AML-193 (cell line): Measurements from ENCODE around the gene TSBP1.

Experiments used
- DNase-seq, 2 experiments: peaks; one replicate each; lab custom pipeline; 2025; lab: John Stamatoyannopoulos, UW

TSBP1 gene, protein sequence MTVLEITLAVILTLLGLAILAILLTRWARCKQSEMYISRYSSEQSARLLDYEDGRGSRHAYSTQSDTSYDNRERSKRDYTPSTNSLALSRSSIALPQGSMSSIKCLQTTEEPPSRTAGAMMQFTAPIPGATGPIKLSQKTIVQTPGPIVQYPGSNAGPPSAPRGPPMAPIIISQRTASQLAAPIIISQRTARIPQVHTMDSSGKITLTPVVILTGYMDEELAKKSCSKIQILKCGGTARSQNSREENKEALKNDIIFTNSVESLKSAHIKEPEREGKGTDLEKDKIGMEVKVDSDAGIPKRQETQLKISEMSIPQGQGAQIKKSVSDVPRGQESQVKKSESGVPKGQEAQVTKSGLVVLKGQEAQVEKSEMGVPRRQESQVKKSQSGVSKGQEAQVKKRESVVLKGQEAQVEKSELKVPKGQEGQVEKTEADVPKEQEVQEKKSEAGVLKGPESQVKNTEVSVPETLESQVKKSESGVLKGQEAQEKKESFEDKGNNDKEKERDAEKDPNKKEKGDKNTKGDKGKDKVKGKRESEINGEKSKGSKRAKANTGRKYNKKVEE

DNA sequence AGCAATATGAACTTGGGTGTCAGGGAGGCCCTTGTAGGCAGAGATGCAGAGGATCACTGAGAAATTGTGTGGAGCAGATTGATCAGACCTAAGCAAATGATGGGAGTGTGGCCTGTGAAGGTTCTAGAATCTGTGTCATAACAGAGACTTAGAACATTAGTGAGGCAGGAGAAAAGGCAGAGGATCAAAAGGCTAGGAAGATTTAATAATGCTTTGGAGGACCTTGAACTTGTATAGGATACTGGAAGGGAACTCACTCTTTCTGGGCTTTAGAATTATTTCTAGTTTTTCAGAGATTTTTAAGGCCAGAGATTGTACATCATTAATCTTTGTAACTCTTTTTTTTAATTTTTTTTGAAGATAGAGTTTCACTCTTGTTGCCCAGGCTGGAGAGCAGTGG, at the start of gene TSBP1:
TSBP1 (minus strand) TSS at position 101 of the 400 bp plus-strand sequence. CDS start 197 bp downstream, outside the sequence.
- DNase-seq = no peak

- no peak for DNase-seq
Observed at GRCh38 chr6:32416036-32416435, 44.3 kb upstream of the TSBP1 start.

DNA sequence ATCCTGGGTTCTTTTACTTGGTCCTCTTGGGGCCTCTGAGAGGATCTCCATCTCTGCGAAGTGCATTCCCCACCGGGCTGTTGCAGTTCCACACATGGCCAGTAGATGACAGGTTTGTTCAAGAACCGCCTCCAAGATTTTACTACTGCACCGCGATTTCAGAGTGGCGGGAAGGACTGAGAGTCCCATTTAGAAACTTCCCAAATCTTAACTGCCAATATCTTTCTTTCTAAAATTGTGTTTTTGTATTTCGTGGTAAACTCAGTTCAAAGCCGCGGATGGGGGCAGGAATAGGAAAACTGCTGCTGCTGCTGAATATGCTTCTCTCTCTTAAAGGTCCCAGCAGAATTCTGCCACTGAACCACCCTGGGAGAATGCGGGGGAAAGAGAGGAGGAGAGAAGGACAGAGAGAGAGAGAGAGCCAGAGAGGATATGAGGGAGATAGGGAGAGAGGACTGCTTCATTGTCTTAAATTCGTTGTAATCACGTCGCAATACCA, 43.9 kb upstream of the TSBP1 start:
- DNase-seq = peak; percentile 68 to 79

GRCh38 chr6:32413427-32414047, 41.8 kb upstream of the TSBP1 start:
- peak; percentile 51 to 68 for DNase-seq

- DNase-seq = no peak
Observed at GRCh38 chr6:32411566-32412327, 40.0 kb upstream of the TSBP1 start.

- no peak for DNase-seq
Observed at GRCh38 chr6:32410906-32411305, 39.2 kb upstream of the TSBP1 start.

- no peak for DNase-seq
Observed at GRCh38 chr6:32406857-32407256, 35.2 kb upstream of the TSBP1 start, which contains the start of gene BTNL2. BTNL2 (minus strand) TSS chr6:32407181; CDS start chr6:32407123, 58 bp downstream.

DNA sequence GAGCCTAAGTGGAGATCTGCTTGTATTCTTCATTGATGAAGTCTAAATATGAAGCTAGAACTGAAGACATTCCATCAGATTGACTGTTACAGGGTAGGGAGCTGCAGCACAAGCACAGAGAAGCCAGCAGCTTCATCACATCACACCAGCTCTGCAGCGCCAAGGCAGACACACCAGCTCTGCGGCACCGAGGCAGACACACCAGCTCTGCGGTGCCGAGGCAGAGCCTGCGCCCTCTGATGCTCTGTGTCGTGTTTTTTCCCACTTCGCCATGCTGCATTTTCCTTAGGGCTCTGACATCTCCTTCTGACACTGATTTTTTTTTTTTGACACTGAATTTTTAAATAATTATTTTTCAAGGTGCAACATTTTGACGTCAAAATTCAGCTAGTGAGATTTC, 34.5 kb upstream of the TSBP1 start:
- no peak for DNase-seq

DNA sequence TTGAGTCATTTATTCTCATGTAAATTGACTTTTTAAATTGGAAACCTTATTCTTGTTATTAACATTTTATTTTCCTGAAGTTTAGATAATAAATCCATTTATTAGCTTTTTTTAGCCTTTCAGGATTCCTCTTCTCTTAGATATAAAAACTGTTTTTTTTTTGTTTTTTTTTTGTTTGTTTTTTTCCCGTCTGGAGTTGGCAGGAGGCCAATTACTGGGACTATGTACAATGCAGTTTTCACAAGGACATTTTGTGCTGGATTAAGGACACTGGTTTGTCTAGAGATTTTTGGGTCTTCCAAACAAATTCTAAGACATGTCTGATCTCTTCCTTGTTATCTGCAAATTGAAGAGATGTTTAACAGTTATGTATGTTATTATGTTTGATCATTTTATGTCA, 34.0 kb upstream of the TSBP1 start:
- DNase-seq = no peak

- DNase-seq = no peak
Observed at GRCh38 chr6:32402812-32403211, 31.1 kb upstream of the TSBP1 start.

- DNase-seq = no peak
Observed at GRCh38 chr6:32401284-32401963, 29.7 kb upstream of the TSBP1 start.

DNA sequence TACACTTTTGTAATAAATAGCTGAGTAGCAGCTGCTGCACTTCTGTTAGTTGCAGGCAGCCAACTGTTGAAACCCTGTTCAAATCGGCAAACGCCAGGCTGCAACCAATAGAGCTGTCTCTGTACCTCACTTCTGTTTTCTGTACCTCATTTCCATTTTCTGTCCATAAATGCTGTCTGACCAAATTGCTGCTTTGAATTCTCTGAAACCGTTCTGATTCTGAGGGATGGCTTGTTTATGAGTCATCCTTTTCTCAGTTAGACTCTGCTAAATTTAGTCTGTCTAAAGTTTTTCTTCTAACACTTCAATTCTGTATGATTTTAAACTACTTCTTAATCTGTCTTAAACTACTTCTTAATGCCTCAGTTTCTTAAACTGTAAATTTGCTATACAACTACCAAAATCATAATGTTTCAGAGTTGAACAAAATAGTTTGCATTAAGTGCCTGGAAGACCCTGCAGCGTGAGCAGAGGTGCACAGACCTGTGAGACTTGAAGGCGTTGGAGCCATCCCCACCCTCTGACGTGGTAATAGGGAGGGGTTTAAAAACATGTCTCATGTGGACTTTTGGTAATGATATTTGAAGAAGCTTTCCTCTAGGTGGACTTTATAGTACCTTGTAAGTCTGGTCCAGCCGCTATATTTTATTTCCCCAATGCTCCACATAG, 25.7 kb upstream of the TSBP1 start:
- DNase-seq = no peak

GRCh38 chr6:32396028-32396427, 24.3 kb upstream of the TSBP1 start:
- no peak for DNase-seq

DNA sequence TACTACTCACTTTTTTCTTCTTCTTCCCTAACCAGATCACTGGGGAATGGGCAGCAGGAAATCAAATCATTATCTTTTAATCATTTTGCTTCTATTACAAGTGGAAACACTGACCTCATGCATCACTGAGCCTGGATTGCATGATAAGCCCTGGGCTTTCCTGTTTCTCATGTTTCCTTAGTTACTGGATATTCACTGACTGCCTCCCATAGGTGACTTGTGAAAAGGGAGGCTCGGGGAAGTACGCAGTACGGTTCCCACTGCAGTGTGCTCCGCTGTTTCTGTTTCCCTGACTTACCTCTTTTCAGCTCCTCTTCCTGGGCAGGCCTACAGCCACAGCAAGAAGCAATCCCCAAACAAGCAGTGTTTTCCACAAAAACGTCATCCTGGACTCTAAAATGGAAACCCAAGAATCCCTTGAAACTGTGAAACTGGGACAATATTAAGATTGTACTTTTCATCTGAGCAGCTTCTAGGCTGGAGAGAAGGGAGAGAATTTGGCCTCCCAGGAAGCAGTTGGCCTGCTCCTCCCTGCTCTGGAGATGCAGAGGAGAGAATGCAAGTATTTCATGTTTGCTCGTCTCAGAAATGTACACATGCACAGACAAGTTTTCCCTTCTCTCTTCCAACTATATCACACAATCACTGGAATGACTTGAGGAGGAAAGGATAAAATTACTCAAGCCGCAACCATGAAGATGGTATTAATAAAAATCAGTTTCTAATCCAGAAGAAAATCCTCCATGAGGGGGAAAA, 22.1 kb upstream of the TSBP1 start:
- DNase-seq = no peak

DNA sequence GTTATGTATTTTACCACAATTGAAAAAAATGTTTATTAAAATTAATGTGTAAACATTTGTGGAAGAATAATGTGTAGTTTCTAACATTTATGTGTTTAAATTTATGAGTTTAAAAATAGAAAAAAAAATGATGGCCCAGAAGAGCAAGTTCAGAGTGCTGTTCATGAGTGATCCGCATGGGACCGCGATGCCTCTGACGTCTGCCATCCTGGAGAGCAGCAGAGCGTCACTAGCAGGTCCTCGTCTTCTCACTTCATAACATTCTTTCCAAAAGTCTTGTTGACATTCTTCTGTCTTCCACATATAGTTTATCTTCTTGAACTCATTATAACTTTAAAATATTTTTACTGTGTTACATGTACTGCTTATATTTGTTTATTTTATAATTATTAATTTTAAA, 19.8 kb upstream of the TSBP1 start:
- DNase-seq = no peak

DNA sequence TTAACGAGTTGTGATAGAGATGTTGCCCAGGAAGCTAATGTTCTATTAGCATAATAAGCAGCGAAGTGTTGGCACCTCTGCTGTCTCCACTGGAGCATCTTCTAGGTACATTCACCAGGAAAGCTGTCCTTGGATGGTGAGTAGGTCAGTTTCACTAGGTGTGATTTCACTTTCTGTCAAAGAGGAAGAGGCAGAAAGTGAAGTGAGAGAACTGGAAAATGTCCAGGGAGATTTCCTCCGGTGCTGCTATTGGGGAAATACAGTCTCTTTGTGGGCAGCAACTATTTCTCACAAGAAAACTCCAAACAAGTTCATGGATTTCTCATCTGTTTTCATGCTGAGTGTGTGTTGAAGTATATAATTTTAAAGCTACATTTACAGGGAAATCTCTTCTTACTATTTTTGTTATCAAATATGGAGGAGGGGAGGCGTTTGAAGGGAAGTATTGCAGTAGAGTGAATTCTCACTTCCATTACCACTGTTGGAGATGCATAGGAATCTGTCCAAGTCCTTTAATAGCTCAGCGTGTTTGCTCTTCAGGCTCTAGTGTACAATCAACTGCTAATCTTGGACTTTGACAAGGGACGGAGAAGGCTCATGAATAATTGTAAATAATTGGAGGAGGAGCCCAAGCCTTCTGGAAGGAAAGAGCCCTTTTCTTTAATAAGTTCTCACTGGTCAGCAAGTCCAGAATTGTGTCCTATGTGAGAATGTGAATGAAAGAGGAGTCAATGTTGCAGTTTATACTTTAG, 16.1 kb upstream of the TSBP1 start:
- no peak for DNase-seq

- DNase-seq = no peak
Observed at GRCh38 chr6:32386040-32386439, 14.3 kb upstream of the TSBP1 start.

- no peak for DNase-seq
Observed at GRCh38 chr6:32382757-32383420, 11.2 kb upstream of the TSBP1 start.

- DNase-seq = no peak
Observed at GRCh38 chr6:32379545-32379944, 7.8 kb upstream of the TSBP1 start.
